ENCODE data around the gene ST6GALNAC1. TPM values are rescaled to one million over a fixed set of nuclear protein-coding genes. Genes with fewer than 3 reads are reported as not detected.

The ST6GALNAC1 gene
- total and polyA plus RNA-seq, 10 of the 15 experiments (the other 5 are each of a cell fraction or from before 2014, with no cell fraction given) = 0.08 TPM; not detected in 9

GRCh38 chr17:76641501-76641900 lies 2.1 kb downstream of the ST6GALNAC1 start (continued):
- TF ChIP-seq RELB (IDR thresholded peaks at IDR 0.05; ENCODE audit: low read depth) = no peak
- TF ChIP-seq HSF1 (IDR thresholded peaks at IDR 0.05; ENCODE audit: low read depth, low read length) = no peak
- TF ChIP-seq EZH2 (IDR thresholded peaks at IDR 0.05; ENCODE audit: borderline replicate concordance, control insufficient read depth, low read depth, low read length) = no peak
- TF ChIP-seq STAT3 (IDR thresholded peaks at IDR 0.05; ENCODE audit: low read depth, low read length) = no peak
- no peak for TF ChIP-seq MXI1 (IDR thresholded peaks at IDR 0.05; ENCODE audit: low read depth, low read length)

- H3K9ac ChIP-seq (ENCODE audit: control insufficient read depth, insufficient read depth, low read length) = no peak overlapping the region
- H3K36me3 ChIP-seq (ENCODE audit: control insufficient read depth in 2 of 2, insufficient read depth in 2 of 2, low read length in 1 of 2) = no peaks in the 10 kb centered on the region
- H3K4me2 ChIP-seq (ENCODE audit: control insufficient read depth, insufficient read depth) = no peak overlapping the region
- RAD21 ChIA-PET (ENCODE audit: unreplicated experiment) = no interaction called here
- H2AFZ ChIP-seq (ENCODE audit: control insufficient read depth, low read depth, low read length) = no peak overlapping the region
- H3K79me2 ChIP-seq (ENCODE audit: control insufficient read depth, insufficient read depth, low read length) = no peaks in the 10 kb centered on the region
- no peaks in the 10 kb centered on the region; the same call in 2 of the 3 replicates for H3K9me3 ChIP-seq (replicated peaks; ENCODE audit: control insufficient read depth, insufficient read depth, low read length)
- H3K4me1 ChIP-seq (ENCODE audit: control insufficient read depth, insufficient read depth, low read length) = no peaks in the 10 kb centered on the region
- no peak for ATAC-seq
- no peaks in the 10 kb centered on the region for H4K20me1 ChIP-seq (ENCODE audit: control insufficient read depth, insufficient read depth)
- SMC1A ChIA-PET (ENCODE audit: uncharacterized antibody, unreplicated experiment) = interaction anchor here (1.4 kb wide), 1 partner anchor 16 kb away, joined by 5 read pairs; no protein-coding TSS in a partner anchor
- H3K27ac ChIP-seq (ENCODE audit: control insufficient read depth, insufficient read depth) = no peak overlapping the region
- FAIRE-seq = no peak
- peaks cover 0 to 1% of the 10 kb centered on the region in 2 experiments; a peak in 1 of 4 replicates for H3K27me3 ChIP-seq (replicated peaks in 1 of 2; ENCODE audit: control insufficient read depth in 2 of 2, insufficient read depth in 2 of 2, low read length in 1 of 2)
- 33% methylated on average over 6 of the region's 6 CpGs for WGBS (ENCODE audit: insufficient coverage, insufficient replicate concordance, low lambda C conversion rate, missing lambda C conversion rate)
- intact Hi-C loops (cut with micrococcal nuclease; ENCODE audit: unreplicated experiment) (no loop called here), in situ Hi-C loops (cut with MboI) (no loop called here)
- no peak overlapping the region for H3K4me3 ChIP-seq
- no TSS peak for BruUV-seq (replicated peaks)
- DNase-seq (ENCODE audit: low read depth, low spot score) = no peak
- CTCF ChIA-PET = interaction anchor here (0.7 to 1.4 kb wide), 3 partner anchors 13 to 73 kb away, joined by 3 to 4 read pairs (median 3); no protein-coding TSS in a partner anchor
- POLR2A ChIA-PET = interaction anchor here (1.1 kb wide), 1 partner anchor 40 kb away, joined by 3 read pairs; no protein-coding TSS in a partner anchor
- TF ChIP-seq EP300 (IDR thresholded peaks at IDR 0.05; ENCODE audit: borderline replicate concordance in 1 of 2, control insufficient read depth in 1 of 2, low read depth in 2 of 2, low read length in 2 of 2) (no peak), ASH2L (IDR thresholded peaks at IDR 0.05; ENCODE audit: borderline replicate concordance, low read depth) (no peak), ZBTB40 (IDR thresholded peaks at IDR 0.05; ENCODE audit: borderline replicate concordance) (no peak), NFIC (IDR thresholded peaks at IDR 0.05; ENCODE audit: low read depth, low read length) (no peak), CBX3 (IDR thresholded peaks at IDR 0.05; ENCODE audit: borderline replicate concordance, low read depth) (no peak), BACH1 (IDR thresholded peaks at IDR 0.05; ENCODE audit: borderline replicate concordance) (no peak), LARP7 (IDR thresholded peaks at IDR 0.05) (no peak), KDM1A (IDR thresholded peaks at IDR 0.05; ENCODE audit: borderline replicate concordance) (no peak), NR2C2 (IDR thresholded peaks at IDR 0.05; ENCODE audit: borderline replicate concordance, control insufficient read depth, insufficient read length, low read depth) (no peak)
These were observed 2.8 kb downstream of the ST6GALNAC1 start for GRCh38 chr17:76640550-76641380.
